NCI-H748 (cell line): ENCODE results near the gene SORCS3.
A peak's percentile ranks its signal among the peaks of the same experiment; 100 is the strongest.

Experiments
- DNase-seq: peaks from one replicate; lab custom pipeline; 2025; ENCODE audit not compliant: unreplicated experiment; lab: John Stamatoyannopoulos, UW

The SORCS3 gene

DNA sequence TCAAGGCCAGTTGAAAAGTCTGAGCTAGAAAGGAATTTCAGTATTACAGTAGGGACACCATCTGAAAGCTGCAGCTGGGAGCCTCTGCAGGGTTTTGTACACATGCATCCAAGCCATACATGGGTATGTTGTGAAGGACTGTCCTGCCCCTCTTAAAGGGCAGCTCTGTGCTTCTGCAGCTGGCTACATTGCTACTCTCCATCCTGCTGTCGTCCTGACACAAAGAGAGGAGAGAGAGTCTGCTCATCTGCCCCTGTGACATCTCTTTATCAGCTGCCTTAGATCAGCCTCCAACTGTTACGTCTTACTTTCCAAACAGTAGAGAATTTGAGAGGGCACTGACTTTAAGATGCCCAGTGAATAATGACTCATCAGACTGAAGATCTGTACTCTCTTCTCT, 602.7 kb downstream of the SORCS3 start:
- no peak for DNase-seq

DNA sequence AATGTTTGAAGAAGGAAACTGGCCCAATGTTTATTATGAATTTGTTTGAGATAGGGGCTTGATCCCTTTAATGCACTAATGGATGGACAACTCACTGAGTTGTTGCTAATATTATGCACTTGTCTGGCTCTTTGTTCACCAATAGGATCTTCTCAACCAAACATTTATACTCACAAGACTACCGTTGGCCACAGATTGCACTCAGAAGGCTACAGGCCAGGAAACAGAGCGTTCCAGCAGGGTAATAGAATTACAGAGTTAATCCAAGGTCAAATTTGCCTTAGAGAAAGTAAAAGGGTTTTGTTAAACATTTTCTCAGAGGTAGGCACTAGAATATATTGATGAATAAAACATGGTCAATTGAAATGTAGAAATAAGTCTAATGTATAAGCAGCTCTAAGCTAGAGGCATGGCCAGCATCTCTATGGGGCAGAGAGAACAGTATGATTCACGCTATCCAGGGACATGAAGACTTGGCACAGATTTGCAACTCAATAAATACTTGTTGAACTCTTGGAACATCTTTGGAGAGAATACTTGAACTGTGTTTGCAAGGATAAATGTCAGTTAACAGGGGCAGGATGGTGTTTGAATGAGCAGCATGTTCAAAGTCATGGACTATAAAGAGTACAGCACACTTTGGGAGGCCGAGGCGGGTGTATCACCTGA, 606.9 kb downstream of the SORCS3 start:
- no peak for DNase-seq

DNA sequence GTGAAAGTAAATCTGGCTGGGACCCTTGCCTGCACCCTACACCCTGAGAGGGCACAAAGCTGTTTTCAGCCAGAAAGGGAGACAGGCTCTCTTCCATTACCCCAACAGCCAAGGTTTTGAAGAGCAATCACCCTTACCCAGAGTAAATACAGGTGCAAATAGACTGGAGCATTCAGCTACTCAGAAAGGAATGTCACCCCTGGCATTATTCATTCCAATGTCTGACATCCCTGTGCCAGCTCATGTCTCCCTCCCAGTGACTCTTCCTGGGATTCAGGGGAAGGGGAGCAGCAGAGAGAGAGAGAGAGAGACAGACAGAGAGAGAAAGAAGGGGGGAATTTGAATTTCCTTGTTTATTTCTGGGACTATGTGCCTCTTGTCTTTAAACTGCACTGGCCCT, 611.8 kb downstream of the SORCS3 start:
- DNase-seq: peak; percentile 44

DNA sequence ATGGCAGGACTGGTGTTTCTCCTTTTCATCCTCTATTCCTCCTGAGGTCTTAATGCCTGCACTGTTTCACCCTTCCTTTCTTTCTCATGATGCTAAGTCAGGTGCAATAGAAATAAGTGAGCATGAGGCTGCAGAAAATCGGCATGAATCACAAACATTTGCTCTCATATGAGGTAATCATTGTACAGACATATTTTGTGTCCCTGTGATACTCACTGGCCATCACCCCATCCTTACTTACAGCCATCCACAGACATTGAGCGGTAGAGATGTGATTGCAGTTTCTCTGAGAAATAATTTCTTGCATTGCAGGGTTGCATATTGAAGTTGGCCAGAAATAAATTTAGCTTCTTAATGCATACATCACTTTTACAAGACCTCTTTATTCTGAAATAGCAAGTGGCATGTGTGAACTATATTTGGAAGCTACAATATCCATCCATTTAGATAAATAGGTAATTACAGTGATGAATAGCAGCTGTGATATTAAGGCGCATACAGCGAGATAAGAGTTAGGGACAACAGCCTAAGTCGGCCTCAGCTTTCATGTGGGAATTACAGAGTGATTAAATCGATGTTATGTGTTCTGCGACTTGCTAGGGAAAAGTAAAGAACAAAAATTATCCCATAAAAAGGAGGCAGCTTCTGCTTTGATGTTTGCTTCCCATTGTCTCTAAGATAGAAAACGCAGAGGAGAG, 612.6 kb downstream of the SORCS3 start:
- peak; percentile 55 for DNase-seq

DNA sequence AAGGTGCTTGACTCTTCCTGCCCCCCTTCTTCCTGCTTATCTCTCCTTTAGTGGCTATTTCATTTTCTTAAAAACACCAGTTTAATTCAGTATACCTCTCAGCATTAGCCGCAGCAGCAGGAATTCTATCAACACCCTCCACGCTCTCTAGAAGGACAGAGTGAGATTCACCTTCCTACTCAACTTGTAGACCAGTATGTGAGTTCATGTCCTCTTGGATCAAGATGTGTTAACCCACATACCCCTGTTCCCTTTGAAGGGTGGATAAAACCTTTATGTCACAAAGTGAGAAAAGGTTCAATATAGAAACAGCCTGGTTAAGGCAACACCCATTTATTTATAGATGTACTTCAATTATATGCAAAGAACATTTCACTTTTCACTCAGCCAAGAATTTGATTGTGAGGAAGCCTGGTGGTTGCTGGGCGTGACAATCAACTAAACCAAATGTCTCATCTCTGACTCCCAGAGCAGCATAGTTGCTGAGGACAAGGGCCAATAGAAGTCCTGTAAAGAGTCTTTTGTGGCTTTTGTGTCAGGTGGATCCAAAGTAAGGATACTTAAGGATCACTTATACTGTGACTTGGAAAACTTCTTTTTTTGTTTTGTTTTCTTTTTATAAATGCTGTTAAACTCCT, 617.1 kb downstream of the SORCS3 start:
- no peak for DNase-seq

DNA sequence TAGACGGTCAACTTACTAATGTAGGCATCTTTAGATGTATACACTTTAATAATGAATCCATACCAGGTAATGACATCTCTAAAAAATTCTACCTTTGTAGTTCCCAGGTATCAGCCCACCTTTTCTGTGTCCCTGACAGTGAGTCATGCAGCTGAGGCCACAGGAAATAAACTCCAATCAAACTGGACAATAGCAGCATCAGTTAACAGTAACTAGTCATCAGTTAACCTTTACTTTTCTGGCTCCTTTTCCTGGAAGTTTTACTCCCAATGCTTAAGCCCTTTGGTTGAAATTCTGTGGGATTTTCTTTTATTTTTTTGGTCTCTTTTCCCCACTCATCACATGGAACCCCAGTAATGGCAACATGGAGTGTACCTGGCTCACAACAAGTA, 617.6 kb downstream of the SORCS3 start:
- DNase-seq: no peak

DNA sequence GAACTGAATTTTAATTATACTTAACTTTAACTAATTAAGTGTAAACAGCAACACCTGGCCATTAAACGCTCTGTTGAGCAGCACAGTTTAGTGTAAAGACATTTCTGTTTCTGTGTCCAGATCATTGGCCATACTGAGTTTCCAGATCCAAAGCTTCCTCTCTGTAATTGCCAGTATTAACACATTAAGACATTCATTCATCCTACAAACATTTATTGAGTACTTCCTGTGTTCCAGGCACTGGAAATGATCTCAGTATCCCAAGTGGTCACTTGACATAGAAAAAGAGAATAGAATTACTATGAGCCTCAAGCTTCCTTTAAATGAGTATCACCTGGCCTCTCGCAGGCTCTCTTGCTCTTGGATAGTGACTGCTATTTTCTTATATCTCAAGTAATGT, 618.1 kb downstream of the SORCS3 start:
- no peak for DNase-seq

DNA sequence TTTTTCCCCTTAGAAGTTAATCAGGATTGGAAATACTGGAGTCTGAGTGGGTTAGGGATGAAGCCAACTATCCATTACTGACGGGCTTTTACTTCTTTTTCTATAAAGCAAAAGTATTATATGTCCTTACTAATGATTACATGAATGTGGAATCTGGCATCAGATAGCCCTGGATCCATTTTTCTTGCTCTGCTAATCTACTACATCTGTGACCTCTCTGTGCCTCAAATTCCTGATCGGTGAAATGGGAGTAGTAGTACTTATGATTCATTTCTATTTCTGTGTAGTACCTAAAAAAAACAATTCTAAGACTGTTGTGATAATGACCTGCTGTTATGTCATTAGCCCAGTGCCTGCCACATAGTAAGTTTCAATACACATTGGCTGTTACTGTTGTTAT, 621.6 kb downstream of the SORCS3 start:
- no peak for DNase-seq

DNA sequence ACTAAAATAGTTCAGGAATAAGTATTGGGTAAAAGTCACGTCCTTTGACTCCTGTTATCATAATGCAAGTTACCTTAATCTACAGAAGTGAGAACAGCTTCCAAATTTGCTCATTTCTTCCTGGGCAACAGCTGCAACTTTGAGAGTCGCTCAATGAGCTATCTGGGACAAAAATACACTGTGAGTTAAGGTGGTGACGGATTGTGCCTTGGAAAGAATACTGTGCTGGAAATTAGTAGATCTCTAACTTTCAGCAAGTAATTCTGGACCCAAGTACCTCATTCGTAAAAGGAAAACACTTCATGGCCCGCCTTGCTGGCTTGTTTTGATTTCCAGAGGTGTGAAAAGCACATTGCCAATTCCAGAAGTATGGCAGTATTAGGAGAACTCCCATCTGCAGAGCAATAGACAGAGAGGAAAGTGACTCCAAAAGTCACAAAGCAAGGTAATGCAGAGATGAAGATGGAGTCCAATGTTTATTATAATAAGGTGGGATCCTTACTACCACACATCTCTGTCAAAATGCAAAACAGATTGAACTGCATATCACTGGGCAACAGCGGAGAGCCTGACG, 626.0 kb downstream of the SORCS3 start:
- DNase-seq: no peak

DNA sequence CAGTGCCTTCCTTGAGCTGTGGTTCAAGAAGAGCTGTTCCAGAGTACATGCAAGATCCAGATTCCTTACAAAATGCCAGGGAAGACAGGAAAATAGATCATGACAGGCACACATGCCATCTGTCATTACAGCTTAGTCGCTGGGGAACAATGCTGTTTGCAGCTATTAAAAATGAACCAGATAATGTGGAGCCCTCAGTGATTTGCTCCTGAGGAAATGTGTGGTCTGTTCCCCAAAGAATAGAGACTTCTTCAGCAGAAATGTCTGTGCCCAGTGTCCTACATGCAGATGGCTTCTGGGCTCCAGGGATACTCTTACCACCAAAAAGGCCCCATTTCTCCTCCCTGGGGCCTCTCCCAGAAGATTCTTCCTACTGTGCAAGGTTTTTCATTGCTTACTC, 627.9 kb downstream of the SORCS3 start:
- DNase-seq: no peak

DNA sequence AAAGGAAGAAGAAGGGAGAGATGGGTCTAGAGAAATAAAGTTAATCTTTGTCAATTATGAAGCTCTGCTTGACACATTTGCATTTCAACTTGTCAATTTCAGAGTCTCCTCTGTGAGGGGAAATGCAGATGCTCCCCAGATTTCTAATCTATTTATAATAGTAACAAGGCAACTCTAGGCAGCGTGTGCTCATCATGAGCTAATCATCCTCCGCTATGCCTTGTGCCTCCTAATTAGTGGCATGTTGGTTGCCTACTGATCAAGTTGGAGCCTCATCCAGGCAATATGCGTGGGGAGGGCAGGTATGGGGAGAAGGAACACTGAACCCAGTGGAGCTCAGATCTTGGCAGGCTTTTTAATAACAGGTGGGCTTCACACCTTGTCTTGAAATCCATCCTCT, 628.6 kb downstream of the SORCS3 start:
- no peak for DNase-seq

DNA sequence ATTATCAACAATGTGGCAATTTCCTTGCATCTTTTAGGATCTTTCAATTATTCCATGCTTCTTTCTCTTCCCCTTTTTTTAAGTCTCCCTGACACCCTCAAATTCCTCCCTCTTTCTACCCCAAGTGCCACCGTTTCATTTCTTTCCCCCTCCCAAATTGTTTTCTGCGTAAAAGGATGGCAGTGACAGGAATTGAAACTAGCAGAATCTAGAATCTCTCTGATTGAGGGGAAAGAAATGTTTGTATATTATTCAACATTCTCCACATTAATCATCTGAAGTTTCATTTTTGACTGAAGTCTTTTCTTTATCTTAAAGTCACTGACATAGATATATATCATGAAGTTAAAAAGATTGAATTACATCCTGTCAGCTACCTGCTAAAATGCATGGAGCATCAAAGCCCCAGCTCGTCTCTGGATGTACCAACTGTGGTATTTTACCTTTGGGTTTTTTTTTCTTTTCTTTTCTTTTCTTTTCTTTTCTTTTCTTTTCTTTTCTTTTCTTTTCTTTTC, 633.5 kb downstream of the SORCS3 start:
- no peak for DNase-seq

DNA sequence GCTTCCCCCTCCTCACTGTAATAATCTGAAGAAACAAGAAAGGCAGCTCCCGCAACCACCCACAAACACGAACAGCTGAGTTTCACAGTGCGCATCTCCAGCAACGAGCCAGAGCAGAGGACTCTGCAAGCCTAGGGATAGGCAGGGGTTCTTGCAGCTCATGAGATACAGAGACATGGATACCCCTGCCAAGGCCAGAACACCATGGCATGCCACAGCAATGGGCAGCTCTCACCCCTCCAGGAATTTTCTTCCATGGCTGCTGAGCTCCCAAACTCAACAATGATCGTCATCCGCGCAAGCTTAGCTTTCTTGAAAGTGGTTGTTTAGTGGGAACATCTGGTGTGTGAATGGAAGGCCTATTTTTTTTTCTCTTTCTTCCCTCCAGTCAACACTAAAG, 637.3 kb downstream of the SORCS3 start:
- DNase-seq: no peak

DNA sequence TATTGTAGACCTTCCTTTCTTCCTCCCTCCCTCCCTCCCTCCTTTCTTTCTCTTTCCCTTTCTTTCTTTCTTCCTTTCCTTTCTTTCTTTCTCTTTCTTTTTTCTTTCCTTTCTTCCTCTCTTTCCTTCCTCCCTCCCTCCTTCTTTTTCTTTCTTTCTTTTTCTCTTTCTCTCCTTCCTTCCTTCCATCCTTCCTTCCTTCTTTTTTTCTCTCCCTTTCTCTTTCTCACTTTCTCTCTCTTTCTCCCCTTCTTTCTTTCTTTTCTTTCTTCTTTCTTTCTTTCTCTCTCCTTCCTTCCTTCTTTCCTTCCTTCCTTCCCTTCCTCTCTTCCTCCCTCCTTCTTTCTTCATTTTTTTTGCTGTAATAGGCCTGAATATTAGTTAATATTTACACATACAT, 638.0 kb downstream of the SORCS3 start:
- no peak for DNase-seq

DNA sequence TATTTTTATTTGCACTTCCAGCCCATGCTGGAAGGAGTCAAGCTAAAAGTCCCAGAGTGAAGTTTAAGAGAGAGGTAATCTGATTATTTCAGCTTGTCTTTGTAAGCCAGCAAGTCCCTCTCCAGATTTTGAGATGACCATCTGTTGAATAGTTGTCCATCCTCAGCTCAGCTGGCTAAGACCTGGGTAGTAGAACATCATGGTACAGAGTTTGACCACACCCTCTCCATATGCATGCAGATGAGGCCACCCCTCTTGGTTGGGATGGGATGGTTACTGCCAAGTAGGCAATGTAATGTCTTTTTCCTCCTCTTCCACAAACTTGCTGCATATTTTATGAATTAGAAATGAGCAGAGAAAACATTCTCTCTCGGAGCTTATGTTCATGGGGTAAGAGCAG, 639.8 kb downstream of the SORCS3 start:
- no peak for DNase-seq

DNA sequence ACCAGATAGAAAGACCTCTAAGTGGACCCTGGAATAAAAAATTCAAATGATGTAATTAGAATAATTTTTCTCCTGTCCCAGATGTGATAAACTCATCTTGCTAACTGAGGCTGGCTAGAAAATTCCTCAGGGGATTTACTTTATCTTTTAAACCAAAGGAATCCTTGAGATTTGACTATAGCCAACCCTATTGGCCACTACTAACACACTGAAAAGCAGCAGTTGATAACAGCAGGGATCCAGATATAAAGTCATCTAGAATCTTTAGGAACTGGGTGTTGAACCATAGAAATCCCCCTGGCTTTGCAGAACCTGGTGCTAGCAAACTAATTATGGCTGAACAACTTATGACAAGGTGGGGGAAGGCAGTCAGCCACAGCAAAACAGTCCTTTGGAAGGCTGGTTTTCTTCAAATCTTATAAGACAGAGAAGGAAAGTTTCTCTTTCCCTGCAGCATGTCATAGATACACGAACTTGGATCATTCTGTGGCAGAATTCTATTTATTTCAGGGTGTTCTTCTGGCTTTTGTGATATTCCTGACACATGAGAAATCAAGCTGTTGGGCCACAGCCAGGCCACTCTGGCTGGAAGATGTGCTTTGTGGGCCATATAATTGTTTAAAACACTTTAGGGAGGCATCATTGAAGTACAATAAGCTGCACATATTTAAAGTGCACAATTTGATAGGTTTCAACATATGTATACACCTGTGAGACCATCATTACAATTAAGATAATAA, 643.6 kb downstream of the SORCS3 start:
- DNase-seq: no peak

DNA sequence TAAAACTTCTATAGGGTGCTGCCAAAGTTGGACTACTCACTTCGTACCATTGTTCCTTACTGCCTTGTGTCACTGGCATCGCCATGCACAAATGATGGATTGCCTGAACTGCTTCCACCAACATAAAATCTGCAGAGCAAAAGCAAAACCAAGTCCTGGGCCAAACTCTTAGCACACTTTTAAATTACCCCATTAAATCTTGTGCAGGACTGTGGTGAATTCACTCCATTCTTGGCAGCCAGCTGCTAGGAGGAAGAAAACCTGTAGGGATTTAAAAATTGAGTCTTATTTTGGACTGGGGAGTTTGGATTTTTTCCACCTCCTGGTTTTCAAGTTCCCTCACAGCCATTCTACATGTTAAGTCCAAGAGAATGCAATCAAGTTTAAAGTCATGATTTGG, 646.9 kb downstream of the SORCS3 start:
- no peak for DNase-seq

DNA sequence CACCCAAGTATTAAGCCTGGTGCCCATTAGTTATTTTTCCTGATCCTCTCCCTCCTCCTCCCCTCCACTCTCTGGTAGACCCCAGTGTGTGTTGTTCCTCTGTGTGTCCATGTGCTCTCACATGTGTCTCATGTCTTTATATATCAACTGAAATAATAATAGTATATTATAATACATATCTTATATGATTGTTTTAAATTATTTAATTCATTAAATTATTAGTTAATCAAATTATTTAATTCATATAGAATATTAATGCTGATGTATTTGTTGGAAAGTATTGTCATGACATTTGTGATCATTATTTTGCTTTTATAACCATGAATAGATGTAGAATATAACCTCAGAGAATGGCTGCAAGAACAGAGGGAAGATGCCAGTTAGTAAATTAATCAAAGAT, 647.5 kb downstream of the SORCS3 start:
- no peak for DNase-seq

DNA sequence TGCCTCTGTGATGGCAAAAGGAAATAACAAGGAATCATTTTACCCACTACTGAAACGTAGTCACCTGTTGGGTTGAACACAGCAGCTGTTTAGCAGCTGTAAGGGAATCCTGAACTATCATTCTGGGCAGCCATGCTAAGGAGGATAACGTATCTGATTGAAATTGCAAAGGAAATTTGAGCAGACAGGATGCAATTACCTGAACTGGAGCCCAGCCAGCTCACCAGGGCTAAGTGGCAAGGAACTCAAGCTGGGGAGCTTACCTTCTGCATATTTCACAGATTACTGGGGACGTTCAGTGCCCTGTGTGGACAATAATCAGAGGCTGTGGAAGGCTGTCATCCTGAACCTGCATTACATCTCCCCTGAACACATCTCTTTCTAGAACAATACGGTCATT, 650.5 kb downstream of the SORCS3 start:
- peak; percentile 91 for DNase-seq

DNA sequence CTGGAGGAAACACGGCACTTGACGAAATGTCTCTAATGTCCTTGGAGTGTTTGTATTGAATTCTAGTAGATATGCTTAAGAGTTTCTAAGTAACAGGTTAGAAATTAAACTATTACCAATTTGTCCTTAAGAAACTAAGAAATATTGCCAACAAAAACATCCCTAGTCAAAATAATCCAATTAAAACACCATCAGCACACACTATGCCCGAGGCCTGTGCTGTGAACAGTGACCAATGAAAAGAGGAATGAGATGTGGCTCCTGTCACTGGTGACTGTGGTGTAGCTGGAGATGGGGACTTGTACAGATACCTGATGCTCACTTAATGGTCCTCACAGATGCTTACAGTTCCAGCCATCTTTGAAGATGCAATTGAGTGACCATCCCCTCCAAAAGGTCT, 651.1 kb downstream of the SORCS3 start:
- DNase-seq: no peak
